ENCODE data around the gene ZNF273.

- TF ChIP-seq POLR2A (IDR thresholded peaks at IDR 0.05; ENCODE audit: low read length) (peak; percentile 75), GATA1 (IDR thresholded peaks at IDR 0.05; ENCODE audit: low read depth, low read length) (no peak)
Measured at GRCh38 chr7:64887756-64888508, 15.1 kb upstream of the ZNF273 start.

Measured in erythroblast (primary cell).